DND-41 (cell line): ENCODE results near the gene SYTL2.

Experiments used
- CTCF ChIP-seq: IDR thresholded peaks from 2 replicates; pipeline ENCODE4 v1.5.1; 2012; ENCODE audit warnings: borderline replicate concordance, low read length, moderate library complexity, mild to moderate bottlenecking; ENCODE audit not compliant: poor library complexity, severe bottlenecking; ENCODE audit errors: extremely low read depth
- EZH2 ChIP-seq: IDR thresholded peaks from 3 replicates; pipeline ENCODE4 v1.6.1; 2012; ENCODE audit warnings: borderline replicate concordance, low read depth, mild to moderate bottlenecking, moderate library complexity, low read length, inconsistent platforms; ENCODE audit not compliant: severe bottlenecking

DNA sequence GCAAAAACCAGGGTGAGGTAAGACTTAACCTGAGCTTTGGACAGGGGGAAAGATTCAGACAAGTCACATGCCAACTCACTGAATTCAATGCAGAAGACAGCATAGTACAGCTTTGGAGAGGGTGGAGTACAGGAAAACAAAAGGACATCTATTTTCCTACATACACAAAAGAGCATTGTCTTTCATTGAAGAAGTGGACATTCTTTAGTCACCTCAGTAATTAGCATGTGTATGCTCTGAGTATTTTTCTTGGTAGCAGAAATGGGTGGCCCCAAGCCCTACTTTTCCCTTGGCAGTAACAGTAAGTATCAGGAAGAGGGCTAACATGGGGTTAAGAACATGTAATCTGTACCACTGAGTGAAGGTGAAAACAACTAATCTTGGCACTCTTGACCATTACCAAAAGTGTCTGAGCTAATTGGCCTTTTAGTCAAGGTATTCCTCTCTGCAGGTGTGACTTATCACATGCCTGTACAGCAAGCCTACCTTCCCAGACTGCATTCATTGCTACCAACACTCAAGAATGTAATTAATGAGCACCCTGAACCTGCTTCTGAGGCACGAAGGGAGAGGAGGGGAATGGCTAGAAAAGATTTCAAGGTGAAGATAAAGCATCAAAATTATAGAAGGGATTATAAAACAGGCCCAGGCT lies 33.9 kb downstream of the SYTL2 start:
- TF ChIP-seq CTCF, result no peak
- TF ChIP-seq EZH2, result no peak
